ENCODE measurements around the gene GABPB2.

Gene GABPB2

DNA sequence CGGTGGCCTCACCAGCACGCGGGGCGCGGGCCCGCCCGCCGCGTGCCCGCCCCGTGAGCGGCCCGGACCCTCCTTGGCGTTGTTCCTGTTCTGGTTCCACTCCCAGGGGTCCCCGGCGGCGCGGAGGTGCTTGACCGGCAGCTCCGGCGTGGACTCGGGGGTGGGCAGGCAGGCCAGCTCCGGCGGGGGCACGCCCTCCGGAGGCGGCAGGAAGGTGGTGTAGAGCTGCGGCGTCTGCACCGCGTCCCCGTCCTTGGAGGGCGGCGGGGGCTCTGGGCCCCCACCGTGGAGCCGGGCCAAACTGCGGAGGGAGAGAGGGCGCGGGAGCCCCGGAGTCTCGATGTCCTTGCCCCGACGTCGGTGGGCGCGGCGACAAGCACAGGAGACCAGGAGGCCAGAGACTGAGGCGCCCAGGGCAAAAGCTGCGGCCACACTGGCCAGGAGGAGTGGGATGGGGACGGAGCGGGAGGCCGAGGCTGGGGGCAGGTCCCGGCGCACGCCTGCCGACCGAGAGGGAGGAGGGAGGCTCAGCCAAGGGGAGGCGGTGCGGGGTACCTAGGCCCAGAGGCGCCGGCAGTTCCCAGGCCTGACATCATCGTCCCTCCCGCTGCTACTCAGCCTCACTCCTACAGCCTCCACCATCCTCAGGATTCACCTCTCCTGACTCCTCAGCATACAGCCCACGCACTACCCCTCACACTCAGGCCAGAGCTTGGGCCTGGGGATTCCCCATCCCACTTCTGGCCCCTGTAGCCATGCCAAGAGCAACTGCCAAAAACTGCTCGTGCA is 62.7 kb downstream of the GABPB2 start:
- no peak for DNase-seq

DNA sequence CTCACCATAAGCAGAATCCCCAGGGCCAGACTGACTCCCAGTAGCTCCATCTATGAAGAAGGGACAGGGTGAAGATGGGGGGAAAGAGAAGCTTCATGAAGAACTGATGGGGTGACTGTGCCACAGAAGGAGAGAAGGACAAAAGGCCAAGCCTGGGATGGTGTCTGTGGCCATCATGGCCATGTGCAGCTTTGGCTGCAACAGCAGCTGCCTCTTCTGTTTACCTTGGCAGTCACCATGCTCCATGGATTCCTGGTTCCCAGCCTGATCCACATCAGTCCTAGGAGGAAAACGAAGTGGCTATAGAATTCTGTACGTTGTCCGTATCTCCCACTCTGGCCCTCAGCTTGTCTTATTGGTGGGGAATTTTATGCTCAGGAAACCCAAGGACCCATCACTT is 63.8 kb downstream of the GABPB2 start:
- no peak for DNase-seq

DNA sequence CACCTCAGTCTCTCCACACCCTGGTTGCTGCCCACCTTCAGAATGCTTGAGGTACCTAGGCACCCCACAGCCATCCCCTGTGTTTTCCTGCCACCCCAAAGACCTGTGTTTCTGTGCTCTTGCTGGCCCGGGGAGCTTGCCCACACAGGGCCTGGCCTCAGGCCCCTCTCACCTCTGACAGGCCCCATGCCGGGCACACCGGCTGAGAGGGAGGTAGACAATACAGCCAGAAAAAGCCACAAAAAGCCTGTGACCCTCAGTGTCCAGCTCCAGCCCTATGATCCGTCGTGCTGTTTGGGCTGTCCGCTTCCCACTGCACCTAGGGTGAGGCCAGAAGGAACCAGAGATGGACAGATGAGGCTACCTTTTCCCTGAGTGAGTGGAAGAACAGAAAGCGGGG is 64.4 kb downstream of the GABPB2 start:
- no peak for DNase-seq

DNA sequence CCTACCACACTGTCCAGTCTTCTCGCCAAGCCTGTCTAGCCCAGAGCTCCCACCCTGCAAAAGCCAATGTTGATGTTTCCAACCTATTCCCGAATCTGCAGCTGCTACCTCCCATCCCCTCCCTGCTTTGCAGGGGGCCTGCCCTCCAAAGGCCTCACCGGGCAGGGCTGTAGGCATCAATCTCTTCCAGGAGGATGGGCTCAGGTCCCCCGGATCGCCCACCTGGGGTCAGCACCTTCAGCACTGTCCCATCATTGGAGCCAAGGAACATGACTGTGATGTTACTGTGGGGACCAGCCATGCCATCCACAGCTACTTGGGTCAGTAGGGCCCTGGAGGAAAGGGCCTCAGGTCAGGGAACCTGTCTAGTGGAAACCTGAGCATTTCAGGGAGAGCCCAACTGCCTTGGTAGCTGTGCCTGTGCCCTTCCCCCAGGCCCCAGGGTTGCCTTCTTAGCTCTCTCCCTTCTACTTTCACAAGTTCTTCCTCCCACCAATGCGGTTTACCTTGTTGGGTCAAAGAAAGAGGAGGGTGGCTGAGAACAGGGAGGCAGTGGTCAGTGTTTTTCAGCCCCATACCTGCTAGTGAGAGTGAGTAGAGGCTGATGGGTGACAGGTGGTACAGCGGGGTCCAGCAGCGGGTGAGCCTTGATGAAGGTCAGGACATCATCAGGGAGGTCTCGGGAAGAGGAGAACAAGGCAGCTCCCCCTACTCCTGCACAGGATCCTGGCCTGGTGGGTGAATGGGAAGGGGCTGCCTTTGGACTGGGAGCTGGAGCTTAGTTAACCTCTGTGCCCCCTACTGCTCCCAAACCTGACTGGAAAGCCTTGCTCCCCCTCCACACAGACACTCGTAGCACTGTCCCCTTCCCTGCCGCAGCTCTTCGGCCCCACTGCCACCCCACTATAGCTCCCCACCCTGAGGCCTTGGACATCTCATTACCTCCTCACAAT is 65.1 kb downstream of the GABPB2 start:
- no peak for DNase-seq

DNA sequence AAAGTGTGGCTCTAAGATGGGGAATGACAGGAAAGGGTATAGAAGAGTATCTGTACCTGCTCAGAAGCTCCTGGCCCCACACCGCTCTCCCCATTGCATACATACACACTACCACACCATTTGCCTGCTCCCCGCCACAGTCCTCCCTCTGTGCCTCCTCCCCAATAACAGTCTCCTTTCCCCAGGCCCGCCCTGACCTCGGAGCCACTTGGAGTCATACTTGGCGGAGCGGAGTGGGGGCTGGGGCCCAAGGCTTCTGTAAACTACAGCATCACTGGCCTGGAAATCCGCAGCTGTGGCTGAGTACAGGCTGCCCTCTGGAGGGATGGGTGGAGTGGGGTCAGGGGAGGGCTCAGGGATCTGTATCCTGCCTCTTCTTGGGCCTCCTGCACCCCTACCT is 67.2 kb downstream of the GABPB2 start:
- DNase-seq: no peak

DNA sequence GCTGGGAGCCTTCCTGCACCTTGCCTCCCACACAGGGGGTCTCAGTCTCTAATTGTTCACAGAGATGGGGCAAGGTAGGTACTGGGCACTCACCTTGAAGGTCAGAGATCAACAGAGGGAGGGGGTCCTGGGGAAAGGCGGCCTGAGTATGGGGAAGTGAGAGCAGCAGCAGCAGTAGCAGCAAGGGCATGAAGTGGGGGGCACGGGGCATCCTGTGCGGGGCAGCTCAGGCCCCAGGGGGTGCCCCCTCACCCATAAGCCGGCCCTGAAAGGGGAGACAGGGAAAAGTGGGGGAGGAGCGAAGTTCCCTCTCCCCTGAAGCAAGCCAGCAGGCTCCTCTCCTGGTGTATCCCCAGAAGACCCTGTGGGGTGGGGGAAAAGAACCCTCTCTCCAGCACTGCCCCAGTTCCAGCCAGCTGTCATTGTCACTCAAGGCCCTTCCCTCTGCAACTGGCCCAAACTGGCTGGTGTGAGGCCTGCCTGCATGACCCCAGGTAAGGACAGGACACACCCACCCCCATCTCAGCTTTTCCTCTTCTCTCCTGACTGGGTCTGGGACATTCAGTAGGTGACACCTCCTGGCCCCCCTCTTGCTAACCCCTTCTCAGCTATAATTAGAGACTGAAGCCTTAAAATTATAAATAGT is 72.0 kb downstream of the GABPB2 start:
- no peak for DNase-seq

DNA sequence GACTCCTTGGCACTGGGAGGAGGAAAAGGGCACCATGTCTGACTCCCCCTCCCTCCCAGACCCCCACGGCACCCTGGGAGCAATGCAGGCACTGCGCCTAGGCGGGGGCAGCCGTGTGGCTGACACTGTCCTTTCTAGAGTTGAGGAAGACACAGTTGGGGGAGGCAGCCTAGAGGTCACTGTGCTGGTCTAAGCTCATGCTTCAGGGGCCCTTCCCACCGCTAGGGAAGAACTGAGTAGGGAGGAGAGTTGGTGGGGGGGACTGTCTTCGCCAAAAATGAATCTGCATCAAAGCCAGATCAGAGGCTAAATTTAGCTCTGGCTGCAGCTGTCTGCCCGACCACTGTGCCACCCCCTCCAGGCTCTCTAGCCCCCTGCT is 72.5 kb downstream of the GABPB2 start:
- no peak for DNase-seq

DNA sequence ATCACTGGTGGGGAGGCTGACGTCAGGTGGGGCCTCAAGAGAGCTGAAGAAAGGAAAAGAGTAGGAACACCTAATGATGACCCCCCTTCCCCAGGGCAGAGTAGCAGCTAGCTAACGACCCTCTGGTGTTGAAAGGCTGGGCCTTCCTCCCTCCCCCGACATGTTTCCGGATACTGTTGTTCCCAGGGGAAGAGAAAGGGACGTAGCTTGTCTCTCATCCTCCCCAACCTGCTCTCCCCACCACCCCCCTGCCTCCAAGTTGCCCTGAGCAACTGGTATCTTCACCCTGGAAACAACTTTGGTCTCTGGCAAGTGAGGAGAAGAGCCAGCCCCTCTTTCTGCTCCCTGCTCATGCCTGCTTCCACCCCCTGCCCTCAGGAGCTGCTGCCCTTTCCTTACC is 73.4 kb downstream of the GABPB2 start:
- DNase-seq: no peak

DNA sequence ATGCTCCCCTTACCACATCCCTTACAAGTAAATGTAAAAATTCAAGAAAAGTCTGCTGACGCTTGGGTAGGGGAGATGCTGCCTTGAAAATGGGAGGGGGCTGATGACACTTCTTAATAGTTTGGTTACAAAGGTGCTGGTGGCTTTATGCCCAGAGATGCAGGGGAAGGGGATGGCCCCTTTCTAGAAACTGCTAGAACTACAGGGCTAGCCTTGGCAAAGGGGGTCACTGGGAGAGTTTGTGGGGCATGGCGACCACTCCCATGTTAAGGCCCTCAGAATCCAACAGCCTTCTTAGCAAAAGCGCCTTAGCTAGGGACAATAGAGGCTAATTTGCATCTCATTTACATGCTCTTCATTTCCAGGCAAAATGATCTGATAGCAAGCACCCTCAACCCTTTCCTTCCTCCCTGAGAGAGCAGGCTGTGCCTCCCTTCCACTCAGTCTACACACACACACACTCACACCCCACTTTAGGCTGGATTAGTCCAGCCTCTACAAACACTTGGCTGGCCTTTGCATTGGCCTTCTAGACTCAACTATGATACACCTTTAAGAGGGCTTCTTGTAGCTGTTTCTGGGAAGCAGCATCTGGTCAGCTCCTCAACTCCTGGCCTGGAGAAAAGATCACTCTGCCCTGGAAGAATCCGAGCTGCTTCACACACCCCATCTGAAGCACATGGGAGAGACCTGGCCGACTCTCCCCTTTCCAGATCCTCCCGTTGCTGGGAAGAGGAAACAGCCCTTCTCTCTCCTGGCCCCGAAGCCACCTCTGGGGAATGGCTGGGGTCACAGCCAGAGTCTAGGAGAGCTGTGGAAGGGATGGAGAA is 74.1 kb downstream of the GABPB2 start:
- DNase-seq: no peak

DNA sequence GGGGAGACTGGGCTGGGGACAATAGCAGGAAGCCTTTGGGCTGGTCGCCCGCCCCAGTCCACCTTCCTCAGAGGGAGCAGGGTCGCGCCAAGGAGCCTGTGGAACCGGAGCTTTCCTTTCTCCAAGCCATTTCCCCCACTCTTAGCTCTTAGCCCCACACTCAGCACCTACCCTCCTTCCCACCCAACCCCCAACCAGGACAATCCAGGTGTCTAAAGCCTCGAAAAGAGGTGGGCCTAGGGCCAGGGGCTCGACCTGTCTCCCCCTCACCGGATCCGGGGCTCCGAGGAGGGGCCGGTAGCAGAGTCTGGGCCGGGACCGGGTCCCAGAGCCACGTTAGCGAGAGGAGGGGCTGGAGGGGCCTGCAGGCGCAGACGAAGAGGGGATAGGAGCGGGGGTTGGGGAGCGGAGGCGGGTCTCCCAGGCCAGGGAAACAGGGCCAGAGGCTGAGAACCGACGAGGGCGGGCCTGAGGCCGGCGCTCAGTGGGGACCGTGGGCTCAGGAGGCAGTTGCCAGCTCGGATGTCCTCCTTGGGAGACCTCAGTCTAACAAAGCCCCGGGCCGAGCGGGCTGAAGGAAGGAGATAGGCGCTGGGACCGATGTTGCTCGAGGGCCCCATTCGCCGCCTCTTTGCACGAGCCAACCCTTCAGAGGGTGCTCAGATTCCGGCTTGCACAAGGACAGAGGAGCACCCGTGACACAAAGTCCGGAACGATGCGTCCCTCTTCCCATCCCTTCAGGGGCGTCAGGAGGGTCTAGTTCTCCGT is 74.9 kb downstream of the GABPB2 start:
- DNase-seq: no peak

DNA sequence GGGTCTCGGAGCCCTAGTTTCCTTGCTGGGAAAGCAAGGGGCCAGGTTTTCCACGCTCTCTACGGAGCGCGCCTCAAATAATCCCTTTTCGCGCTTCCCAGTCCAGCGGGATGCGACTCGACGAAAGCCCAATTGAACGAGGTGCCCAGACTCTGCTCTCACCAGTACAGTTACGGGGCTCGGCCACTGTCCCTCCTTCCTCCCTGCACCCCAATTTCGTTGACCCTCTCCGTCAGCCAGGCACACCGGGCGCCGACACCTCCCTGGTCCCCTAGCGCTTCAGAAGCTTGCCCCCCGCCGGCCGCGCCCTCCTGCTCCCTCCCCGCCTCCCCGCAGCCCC is 75.5 kb downstream of the GABPB2 start:
- no peak for DNase-seq

DNA sequence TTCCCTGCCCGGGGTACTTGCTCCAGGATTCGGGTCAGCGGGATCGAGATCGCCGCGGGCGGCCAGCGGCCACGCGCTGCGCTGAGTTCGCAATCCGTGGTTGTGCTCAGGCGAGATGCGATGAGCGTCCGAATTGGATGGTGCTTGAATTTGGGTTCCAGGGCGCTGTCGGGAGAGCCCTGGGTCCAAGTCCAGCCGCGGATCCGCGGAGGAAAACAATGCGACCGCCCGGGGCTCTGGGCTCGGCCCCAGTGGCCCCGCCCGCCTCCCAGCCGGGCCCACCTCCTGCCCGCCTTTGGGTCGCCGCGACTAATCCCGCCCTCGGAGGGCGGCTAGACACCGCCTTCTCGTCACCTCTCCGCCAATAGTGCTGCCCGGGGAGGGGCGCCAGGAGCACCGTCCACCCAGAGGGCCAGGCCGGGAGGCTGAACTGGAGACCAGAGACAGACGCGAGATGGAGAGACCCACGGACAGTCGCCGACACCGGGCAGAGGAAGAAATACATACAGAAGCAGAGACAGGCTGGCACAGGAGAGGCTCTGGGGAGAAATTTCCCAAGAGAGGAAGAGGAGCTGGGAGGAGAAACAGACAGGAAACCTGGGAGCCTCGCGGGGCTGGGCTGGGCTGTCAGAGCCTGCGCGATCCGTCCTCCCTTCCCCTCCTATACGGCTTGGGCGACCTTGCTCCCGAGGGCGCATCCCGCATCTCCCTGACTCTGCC is 76.0 kb downstream of the GABPB2 start, which contains the start of gene SEMA6C:
Gene SEMA6C (minus strand): TSS at position 220 of the 720 bp plus-strand sequence. CDS start 4,010 bp downstream, outside the sequence.
- peak; percentile 80 for DNase-seq

DNA sequence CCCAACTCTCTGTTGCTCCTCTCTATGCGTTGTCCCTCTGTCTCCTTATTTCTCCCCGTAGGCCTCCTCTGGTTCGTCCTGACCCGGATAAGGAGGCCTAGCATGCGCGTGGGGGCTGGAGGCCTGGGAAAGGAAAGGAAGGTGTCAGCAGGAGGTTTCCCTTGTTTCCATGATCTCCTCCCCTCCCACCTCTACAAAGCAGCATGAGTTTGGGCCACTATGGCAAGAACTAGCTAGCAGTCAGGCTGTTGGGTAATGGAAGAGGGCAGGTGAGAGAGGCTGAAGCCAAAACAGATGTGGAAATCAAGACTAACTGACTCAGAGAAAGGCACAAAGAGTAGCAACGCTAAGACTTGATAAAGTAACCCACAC is 76.6 kb downstream of the GABPB2 start:
- no peak for DNase-seq

DNA sequence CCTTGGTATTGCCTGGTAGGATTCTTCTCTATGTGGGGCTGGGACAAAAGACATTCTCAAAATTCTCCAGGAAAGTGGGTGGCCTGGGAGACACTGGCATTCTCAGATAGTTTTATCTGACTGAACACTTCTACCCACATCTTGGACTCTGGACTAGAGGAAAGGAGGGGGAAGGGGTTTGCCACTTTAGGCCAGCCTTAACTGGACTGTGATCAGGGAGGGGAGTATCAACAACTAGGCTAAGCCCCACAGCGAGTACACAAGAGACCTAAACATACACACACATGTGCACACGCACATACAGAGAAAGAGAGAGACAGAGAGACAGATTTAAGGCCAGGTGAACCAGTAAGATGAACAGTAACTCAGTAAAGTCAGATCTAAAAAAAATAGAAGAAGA is 77.1 kb downstream of the GABPB2 start:
- no peak for DNase-seq

DNA sequence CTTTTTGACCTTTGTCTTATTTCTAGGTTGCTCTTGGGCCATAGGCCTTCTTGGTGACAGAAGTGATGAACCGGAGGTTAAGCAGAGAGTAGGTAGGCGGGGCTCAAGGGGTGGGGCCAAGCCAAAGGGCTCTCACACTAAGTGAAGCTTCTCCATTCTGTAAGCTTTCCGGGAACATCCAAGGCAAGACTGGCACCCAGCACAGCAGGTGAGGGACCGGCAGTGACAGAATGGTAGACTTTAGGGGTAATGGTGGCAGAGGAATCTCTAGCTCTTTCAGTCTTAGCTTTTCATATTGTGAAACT is 85.9 kb downstream of the GABPB2 start, which contains the start of gene TNFAIP8L2:
Gene TNFAIP8L2 (plus strand): TSS at position 135 of the 305 bp plus-strand sequence. CDS start 2,049 bp downstream, outside the sequence.
- peak; percentile 58 for DNase-seq

DNA sequence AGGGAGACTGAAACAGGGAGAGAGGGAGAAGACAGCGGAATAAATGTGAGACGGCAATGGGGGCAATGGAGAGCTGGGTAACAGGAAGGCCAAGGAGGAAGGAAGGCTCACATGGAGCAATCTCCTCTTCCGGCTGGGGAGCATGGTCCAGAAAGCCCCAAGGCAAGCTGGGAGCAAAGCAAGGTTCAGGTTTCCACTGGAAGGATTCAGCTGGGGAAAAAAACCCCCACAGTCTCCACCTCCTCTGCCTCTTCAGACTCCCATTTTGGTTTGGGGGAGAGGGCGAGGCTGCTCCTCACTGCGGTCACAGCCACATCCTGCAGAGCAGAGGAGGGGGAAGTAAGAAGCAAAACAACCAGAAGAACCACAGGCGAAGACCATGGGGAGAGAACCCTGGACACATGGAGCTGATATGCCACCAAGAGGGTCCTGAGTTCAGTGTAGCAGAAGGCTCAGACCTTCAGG is 86.5 kb downstream of the GABPB2 start:
- peak; percentile 75 for DNase-seq

DNA sequence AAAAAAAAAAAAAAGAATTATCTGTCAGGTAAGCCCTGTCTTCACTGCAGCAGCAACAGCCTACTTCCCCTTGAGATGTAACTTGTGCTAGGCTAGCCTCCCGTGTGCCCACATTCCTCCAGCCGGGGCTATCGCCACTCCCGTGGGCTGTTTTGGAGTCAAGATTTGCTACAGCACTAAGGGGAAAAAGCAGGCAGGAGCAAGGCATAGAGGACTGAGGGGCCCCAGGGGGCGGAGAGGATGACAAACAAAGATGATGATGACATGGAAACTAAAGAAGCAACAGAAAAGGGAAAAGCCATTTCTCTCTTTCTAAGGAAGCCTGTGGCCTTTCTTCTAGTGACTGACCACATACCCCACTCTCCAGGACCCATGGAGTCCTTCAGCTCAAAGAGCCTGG is 87.8 kb downstream of the GABPB2 start:
- DNase-seq: no peak

DNA sequence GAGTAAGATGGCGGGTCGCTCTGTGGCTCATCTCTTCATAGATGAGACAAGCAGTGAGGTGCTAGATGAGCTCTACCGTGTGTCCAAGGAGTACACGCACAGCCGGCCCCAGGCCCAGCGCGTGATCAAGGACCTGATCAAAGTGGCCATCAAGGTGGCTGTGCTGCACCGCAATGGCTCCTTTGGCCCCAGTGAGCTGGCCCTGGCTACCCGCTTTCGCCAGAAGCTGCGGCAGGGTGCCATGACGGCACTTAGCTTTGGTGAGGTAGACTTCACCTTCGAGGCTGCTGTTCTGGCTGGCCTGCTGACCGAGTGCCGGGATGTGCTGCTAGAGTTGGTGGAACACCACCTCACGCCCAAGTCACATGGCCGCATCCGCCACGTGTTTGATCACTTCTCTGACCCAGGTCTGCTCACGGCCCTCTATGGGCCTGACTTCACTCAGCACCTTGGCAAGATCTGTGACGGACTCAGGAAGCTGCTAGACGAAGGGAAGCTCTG is 88.2 kb downstream of the GABPB2 start:
- DNase-seq: no peak

DNA sequence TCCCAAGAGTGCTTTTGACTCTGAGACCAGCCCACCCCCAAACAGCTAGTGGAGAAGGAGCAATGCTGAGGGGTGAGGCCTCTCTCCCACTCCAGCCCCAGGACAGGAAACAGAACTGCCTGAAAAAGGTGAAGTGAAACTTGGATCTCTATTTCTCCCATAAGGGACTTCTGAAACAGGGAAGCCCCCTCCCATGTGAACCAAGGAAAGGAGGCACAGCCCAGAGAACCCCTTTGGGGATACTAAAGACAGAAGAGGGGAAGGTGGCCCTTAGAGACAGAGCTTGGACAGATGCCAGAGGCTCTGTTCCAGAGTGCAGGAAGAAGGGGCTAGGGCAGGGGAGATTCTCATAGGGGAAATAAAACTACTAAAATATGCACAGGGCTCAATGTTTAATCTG is 88.8 kb downstream of the GABPB2 start:
- no peak for DNase-seq

DNA sequence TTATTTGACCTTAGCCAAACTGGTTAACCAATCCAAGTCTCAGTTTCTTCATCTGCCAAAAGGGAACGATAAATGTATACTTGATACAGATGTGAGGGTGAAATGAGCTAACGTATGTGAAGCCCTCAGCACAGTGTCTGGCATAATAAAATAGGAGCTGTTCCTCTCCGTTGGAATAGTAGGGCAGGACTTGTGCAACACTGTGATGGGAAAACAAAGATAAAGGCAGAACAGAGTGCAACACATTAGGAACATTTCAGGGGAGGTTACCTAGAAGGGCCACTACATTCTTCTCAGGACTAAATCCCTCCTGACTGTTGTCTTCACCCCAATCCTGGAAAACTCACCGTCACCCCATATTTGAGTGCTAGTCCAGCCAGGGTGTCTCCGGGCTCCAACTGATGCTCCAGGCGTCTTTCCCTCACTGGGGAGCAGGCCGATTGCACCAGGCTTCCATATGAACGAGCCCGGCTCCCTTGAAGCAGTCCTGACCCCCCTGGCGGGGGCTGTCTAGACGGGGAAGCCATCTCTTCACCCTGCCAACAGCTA is 94.2 kb downstream of the GABPB2 start:
- no peak for DNase-seq
